HT-29 (cell line): ENCODE results near the gene OSBPL8. TPM values are rescaled to one million over a fixed set of nuclear protein-coding genes. Genes with fewer than 3 reads are reported as not detected.
A peak's percentile ranks its signal among the peaks of the same experiment; 100 is the strongest.
"Not testable (repeated sequence)": the region's sequence is repeated elsewhere in the genome, so short reads cannot be mapped to it uniquely, and the experiment has no call there.

Source experiments
- DNase-seq: peaks from one replicate; pipeline ENCODE4 v3.0.0-alpha.2; 2015; ENCODE audit warnings: low spot score
- total RNA-seq: library from RNA; depleted of rRNA; stranded (reverse); fragments of >200 nt; shearing (Covaris generic); gene quantifications from 2 replicates; pipeline ENCODE4 v1.2.3, GENCODE V29; 2014

The OSBPL8 gene
- total RNA-seq, 1 experiment from 2014 or later: 51.0 TPM

- DNase-seq: no peak
These were observed 30.2 kb downstream of the OSBPL8 start for GRCh38 chr12:76529226-76529918.

DNA sequence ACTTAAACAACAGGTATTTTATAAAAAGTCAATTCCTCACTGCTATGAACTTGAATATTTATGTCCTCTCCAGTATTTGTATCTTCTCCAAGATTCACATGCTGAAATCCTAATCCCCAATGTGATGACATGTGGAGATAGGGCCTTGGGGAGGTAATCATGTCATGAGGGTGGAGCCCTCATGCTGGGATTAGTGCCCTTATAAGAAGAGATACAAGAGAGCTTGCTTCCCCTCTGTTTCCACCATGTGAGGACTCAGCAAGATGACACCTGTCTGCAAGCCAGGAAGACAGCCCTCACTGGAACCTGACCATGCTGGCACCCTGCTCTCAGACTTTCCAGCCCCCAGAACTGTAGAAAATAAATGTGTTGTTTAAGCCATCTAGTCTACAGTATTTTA lies 36.2 kb downstream of the OSBPL8 start:
- DNase-seq: no peak

DNA sequence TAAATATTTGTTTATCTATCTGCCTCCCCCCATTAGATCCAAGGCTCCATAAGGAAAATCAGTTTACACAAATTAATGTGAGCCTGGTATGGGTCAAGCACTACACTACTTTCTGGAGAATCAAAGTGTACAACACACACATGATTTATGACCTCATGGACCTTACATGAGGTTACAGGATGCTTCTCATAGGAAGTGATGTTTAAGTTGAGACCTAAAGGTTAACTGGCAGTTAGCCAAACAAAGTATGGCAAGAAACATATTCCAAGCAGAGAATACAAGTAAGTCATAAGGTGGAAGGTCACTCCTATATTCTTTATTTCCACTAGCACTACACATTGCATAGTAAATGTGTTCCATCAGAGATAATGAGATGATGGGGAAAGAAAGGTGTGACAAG lies 39.2 kb downstream of the OSBPL8 start:
- DNase-seq: peak; percentile 2

DNA sequence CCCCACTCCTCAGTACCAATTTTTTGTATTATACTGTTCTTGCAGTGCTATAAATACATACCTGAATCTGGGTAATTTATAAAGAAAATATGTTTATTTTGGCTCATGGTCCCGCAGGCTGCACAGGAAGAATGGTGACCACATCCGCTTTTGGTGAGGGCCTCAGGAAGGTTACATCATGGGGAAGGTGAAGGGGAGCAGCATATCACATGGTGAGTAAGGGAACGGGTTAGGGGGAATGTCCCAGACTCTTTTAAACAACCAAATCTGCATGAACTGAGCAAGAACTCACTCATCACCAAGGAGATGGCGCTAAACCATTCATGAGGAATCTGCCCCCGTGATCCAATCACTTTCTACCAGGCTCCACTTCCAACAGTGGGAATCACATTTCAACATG lies 40.0 kb downstream of the OSBPL8 start:
- DNase-seq: no peak

DNA sequence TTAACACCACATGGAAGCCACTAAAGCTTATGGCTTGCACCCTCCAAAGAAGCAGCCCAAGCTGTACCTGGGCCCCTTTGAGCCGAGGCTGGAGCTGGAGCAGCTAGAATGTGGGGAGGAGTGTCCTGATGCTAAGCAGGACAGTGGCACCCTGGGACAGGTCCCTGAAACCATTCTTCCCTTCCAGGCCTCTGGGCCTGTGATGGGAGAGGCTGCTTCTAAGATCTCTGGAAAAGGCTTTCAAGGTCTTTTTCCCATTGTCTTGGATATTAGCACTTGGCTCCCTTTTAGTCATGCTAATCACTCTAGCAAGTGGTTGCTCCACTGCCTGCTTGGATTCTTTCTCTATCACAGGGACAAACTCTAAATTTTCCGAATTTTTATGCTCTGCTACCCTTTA lies 40.9 kb downstream of the OSBPL8 start:
- DNase-seq: no peak

DNA sequence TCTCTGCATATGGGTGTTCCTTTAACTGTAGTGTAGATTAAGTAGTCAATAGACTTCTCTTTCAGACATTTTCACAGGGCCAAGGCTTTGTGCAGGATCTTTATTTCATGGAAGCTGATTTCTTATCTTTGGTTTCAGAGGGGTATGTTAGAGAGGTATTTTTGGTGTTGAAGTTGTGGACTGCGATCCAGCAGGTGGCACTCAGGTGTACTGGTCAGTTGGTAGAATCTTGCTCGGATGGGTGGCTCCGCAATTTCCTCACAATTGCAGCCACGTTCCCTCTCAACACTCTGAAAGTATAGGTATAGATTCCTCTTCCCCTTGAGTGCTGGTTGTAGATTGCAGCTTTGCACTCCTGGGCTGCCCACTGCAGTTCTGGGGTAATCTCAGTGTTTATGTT lies 44.3 kb downstream of the OSBPL8 start:
- DNase-seq: no peak

GRCh38 chr12:76511116-76511716 lies 48.4 kb downstream of the OSBPL8 start:
- DNase-seq: not testable (repeated sequence)

DNA sequence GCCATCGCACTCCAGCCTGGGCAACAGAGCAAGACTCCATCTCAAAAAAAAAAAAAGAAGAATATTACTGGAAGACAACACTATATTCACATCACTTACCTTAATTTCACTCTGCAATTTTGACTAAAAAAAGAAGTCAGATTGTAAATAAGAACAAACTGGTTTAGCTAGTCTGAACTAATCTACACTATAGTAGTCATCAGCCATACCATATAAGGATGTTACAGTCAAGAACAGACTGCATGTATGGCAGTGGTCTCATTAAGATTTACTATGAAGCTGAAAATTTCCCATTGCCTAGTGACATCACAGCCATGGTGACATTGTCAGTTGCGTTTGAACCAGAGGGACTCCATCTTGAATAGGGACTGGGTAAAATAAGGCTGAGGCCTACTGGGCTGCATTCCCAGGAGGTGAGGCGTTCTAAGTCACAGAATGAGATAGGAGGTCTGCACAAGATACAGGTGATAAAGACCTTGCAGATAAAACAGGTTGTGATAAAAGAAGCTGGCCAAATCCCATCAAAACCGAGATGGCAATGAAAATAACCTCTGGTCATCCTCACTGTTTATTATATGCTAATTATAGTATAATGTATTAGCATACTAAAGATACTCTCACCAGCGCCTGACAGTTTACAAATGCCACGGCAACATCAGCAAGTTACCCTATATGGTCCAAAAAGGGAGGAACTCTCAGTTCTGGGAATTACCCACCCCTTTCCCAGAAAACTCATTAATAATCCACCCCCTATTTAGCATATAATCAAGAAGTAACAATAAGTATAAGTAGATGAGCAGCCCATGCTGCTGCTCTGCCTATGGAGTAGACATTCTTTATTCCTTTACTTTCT lies 51.2 kb downstream of the OSBPL8 start:
- no peak for DNase-seq

DNA sequence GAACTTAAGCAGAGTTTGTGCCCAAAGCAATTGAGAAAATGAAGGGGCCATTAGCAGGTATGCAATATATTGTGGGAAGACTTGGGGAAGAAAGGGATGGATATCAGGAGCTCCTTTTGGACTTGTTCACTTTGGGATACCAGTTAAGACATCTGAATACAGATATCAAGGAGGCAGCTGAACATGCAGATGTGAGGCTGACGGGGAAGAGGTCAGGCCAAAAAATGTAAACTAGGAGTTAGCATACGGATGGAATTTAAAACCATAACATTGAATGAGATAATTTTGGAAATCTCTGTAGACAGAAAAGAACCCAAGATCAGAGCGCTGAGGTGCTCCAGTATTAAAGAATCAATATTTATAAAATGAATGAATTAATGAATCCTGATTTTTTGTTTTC lies 53.4 kb downstream of the OSBPL8 start:
- no peak for DNase-seq

DNA sequence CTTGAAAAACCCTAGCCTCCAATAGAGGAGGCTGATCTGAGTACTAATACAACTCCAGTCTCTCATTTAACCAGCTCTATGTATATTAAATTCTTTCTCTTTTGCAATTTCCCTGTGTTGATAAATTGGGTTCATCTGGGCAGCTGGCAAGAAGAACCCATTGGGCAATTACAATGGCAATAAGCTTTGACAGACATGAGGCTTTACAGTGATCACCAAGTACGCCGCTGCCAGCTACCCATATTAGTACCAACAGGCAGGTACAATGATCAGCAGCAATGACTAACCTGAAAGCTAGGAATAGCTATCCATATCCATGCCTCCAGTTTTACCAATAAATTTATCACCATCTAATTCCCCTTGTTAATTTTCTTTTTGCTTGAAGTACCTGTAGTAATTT lies 54.5 kb downstream of the OSBPL8 start:
- DNase-seq: no peak

GRCh38 chr12:76504606-76505005 lies 55.0 kb downstream of the OSBPL8 start:
- DNase-seq: no peak

DNA sequence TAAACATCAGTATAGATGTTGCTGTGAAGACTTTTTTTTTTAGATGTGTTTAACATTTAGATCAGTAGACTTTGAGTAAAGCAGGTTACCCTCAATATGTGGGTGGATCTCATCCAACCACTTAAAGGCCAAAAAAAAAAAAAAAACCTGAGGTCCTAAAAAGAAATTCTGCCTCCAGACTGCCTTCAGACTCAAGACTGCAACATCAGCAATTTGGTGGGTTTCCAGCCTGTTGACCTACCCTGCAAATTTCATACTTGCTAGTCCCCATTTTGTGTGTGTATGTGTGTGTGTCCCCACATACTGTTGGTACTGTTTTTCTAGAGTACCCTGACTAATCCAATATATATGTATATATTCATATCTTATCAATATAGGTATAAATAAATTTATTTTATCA lies 55.6 kb downstream of the OSBPL8 start:
- DNase-seq: no peak

DNA sequence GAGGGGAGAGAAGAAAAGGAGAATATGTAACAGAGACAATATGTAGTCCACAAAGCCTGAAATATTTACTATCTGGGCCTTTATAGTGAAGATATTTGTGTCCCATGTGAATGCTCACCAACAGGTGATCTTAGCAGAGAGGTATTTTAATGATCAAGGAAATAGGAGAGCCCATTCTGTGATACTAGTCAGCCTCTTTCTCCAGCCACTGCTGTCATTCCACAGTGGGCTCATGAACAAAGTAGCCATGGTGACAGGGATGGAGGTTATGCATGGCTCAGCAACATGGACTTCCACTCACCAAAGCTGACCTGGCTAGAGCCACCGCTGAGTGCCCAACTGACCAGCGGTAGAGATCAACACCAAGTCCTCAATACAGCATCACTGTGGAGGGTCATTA lies 58.2 kb downstream of the OSBPL8 start:
- DNase-seq: no peak

DNA sequence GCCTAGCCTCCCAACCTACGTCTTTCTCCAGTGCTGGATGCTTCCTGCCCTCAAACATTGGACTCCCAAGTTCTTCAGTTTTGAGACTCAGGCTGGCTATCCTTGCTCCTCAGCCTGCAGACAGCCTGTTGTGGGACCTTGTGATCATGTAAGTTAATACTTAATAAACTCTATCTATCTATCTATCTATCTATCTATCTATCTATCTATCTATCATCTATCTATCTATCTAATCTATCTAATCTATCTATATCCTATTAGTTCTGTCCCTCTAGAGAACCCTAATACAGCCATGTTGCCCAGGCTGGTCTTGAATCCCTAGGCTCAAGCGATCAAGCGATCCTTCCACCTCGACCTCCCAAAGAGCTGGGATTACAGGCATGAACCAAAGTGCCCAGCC lies 60.4 kb downstream of the OSBPL8 start:
- not testable (repeated sequence) for DNase-seq

DNA sequence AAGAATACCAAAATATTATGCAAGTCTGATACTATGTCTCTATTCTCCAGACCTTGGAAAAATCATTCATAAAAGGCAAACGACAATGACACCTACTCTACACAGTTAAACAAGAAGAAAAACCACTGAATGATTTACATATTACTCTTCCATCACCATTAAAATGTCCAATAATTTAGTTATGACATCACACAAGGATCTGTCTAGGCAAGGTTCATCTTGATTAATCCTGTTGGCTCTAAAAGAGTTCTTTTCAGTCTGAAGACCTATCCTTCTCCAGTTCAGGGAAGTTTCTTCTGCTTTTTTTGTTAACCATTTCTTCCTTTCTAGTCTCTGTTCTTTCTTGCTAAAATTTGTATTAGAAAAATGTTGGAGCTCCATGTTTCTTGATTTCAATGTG lies 64.0 kb downstream of the OSBPL8 start:
- no peak for DNase-seq

- no peak for DNase-seq
These were observed 68.3 kb downstream of the OSBPL8 start for GRCh38 chr12:76491292-76491691.

DNA sequence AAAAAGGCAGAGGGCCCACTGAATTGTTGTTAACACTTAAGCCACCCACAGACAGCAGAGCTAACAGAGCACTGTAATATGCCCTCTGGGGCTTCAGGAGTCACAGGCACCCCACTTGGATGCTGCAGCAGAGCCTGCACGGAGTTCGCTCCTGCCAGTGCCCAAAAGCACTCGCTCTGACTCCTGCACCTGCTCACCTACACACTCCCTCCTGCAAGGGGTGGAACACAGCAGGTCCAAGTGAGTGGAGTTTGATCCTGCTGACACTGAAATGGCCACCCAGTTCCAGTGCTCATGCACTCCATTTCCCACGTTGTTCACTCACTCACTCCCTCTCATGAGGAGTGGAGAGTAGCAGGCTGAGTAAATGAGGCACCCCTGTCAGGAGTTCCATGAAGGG lies 68.8 kb downstream of the OSBPL8 start:
- no peak for DNase-seq

DNA sequence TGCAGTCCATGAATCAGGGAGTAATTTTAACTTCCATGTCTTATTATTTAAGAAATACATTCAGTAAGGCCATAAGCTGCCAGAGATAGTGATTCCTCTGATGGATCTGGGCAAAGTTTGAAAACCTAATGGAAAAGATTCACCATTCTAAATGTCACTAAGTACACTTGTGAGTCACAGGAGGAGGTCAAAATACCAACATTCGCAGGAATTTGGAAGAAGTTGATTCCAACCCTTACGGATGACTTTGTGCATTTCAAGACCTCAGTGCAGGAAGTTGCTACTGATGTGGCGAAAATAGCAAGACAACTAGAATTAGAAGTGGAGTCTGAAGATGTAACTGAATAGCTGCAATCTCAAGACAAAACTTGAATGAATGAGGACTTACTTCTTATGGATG lies 69.8 kb downstream of the OSBPL8 start:
- DNase-seq: no peak

- no peak for DNase-seq
These were observed 73.6 kb downstream of the OSBPL8 start for GRCh38 chr12:76486011-76486410.

DNA sequence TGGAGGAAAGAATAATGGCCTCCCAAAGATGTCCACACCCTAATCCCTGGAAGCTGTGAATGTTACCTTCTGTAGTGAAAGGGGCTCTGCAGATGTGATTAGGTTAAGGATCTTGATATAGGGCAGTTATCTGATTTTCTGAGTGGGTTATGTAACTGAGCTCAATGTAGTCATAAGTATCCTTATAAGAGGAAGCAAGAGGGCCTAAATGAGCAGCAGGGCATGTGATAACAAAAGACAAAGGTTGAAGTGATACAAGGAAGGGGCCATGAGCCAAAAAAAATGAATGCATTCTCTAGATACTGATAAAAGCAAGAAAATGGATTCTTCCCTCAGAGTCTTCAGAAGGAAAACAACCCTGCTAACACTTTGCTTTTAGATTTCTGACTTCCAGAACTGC lies 78.8 kb downstream of the OSBPL8 start:
- no peak for DNase-seq

GRCh38 chr12:76478045-76478444 lies 81.5 kb downstream of the OSBPL8 start:
- no peak for DNase-seq

DNA sequence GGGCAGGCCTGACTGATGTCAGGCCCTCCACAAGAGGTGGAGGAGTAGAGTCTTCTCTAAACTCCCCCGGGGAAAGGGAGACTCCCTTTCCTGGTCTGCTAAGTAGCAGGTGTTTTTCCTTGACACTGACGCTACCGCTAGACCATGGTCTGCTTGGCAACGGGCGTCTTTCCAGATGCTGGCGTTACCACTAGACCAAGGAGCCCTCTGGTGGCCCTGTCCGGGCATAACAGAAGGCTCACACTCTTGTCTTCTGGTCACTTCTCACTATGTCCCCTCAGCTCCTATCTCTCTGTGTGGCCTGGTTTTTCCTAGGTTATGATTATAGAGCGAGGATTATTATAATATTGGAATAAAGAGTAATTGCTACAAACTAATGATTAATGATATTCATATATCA lies 86.7 kb downstream of the OSBPL8 start:
- DNase-seq: not testable (repeated sequence)

DNA sequence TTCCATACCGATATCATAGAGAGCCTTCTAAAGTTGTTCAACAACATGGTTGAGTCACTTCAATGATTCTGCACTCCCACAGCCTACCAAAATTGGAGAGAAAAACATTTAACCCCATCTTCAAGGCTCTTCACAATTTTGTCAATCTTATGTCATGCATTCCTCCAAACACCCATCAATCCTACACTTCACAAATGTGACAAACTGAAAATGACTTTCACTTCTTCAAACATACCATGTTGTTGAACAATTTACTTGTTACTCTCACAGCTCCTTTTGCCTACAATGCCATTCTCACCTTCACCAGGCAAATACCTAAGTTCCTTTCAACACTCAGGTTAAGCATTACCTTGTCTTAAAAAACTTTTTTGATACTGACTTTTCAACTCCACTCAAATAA lies 88.0 kb downstream of the OSBPL8 start:
- no peak for DNase-seq
